Kidney (tissue), 14 donors: ENCODE data around the gene ABCD2. TPM values are rescaled to one million over a fixed set of nuclear protein-coding genes. Genes with fewer than 3 reads are reported as not detected.

Experiments
- DNase-seq, 5 donors: peaks; one replicate each; pipeline ENCODE4 v3.0.0-alpha.2; 2013 to 2020
- FAIRE-seq: peaks from 2 replicates; lab custom pipeline; 2012; peaks lifted over from hg19 to GRCh38; lab: Jason Lieb, UNC
- H3K27ac ChIP-seq, 2 donors: one replicate each; pipeline ENCODE4 v1.7.0; 2013; ENCODE audit warnings: low read depth in 2 of 2, low read length in 2 of 2, inconsistent platforms in 1 of 2
- H3K27me3 ChIP-seq: one replicate; pipeline ENCODE4 v1.7.1; 2013; ENCODE audit warnings: low read length, inconsistent platforms; ENCODE audit not compliant: control insufficient read depth, insufficient read depth
- H3K36me3 ChIP-seq, 3 donors: one replicate each; pipeline versions ENCODE4 v1.7.0 to v1.7.1; 2013; ENCODE audit warnings: low read length in 3 of 3, control low read depth in 1 of 3, inconsistent platforms in 1 of 3; ENCODE audit not compliant: insufficient read depth in 3 of 3, control insufficient read depth in 2 of 3
- H3K4me1 ChIP-seq, 3 donors: one replicate each; pipeline versions ENCODE4 v1.7.0 to v1.7.1; 2013; ENCODE audit warnings: low read length in 3 of 3, inconsistent platforms in 1 of 3, low read depth in 1 of 3; ENCODE audit not compliant: control insufficient read depth in 2 of 3, insufficient read depth in 2 of 3
- H3K4me3 ChIP-seq, 3 donors: one replicate each; pipeline versions ENCODE4 v1.7.0 to v1.8.1; 2013; ENCODE audit warnings: low read length in 3 of 3, control low read depth in 1 of 3, inconsistent platforms in 1 of 3
- H3K9ac ChIP-seq, 3 donors: one replicate each; pipeline versions ENCODE4 v1.7.0 to v1.7.1; 2013; ENCODE audit warnings: low read length in 3 of 3, control low read depth in 1 of 3, inconsistent platforms in 1 of 3
- H3K9me3 ChIP-seq, 3 donors: one replicate each; pipeline versions ENCODE4 v1.7.0 to v1.7.1; 2013; ENCODE audit warnings: low read length in 3 of 3, control low read depth in 1 of 3, inconsistent platforms in 1 of 3; ENCODE audit not compliant: control insufficient read depth in 2 of 3, insufficient read depth in 1 of 3
- CTCF ChIP-seq: IDR thresholded peaks from 3 replicates; pipeline ENCODE4 v1.5.1; 2012; ENCODE audit warnings: mild to moderate bottlenecking, moderate library complexity, borderline replicate concordance; ENCODE audit not compliant: insufficient read depth; ENCODE audit errors: extremely low read depth
- intact Hi-C: fragments of 100-400 bp; cut with DNase I; formaldehyde crosslinking; loops from one replicate; pipeline ENCODE4 v1.11.1; 2022
- polyA plus RNA-seq: library from polyadenylated mRNA; stranded (reverse); fragments of 350-450 nt; fragmentation: Illumina TruSeq; extraction: RNeasy Lipid Tissue Mini Kit (QIAGEN cat#74804); gene quantifications from one replicate; pipeline ENCODE4 v1.2.3, GENCODE V29; 2014; ENCODE audit warnings: low read depth, low replicate concordance; ENCODE audit not compliant: insufficient read depth
- total RNA-seq: library from RNA; stranded (reverse); fragmentation: NEBNext Ultra II Directional; extraction: Animal tissue kit (Norgen Biotek cat#: 25700); gene quantifications from one replicate; pipeline ENCODE4 v1.2.1, GENCODE V29; 2021
- donor health status: control.
- donor health status: control.
- donor health status: control.
- donor health status: control.
- donor health status: control.
- donor health status: DM: yes; HTN: yes; CAD: no.
- donor health status: Normal renal cell carcinoma (clear cell type).

Gene ABCD2
- total and polyA plus RNA-seq, 2 donors from 2014 or later, result 0.17 to 1.4 TPM

DNA sequence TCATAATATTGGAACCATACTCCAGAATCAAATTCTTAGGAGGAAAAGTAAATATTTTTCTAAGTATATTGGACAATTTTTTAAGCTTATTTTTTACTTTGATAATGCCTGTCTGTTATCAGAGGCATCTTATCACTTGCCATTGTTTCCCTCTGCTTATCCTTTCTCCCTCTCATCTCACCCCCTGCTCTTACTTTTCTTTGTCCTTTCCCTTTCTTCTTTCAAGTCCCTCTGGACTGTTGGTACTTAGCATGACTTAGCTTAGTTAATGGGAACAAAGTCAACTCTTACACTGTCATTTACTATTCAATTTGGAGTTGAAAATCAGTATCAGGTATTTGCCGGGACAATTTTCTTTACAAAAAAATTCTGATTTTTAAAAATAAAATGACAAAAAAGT lies 45.2 kb downstream of the ABCD2 start:
- Histone ChIP-seq H3K9me3 (no peaks in the 10 kb centered on the region), H3K27me3 (no peaks in the 10 kb centered on the region), H3K36me3 (no peaks in the 10 kb centered on the region), H3K27ac (no peak overlapping the region), H3K4me1 (no peaks in the 10 kb centered on the region), H3K9ac (no peak overlapping the region), H3K4me3 (no peak overlapping the region)
- no peak for FAIRE-seq
- TF ChIP-seq CTCF, result no peak
- intact Hi-C loops, result no loop called here
- no peak for DNase-seq

- DNase-seq, result no peak
- TF ChIP-seq CTCF, result no peak
- H3K27me3 ChIP-seq, result no peaks in the 10 kb centered on the region
- no peaks in the 10 kb centered on the region for H3K4me1 ChIP-seq
- no peaks in the 10 kb centered on the region for H3K36me3 ChIP-seq
- H3K9ac ChIP-seq, result no peak overlapping the region
- H3K27ac ChIP-seq, result no peak overlapping the region
- no peaks in the 10 kb centered on the region for H3K9me3 ChIP-seq
- FAIRE-seq, result no peak
- intact Hi-C loops, result no loop called here
- no peak overlapping the region for H3K4me3 ChIP-seq
Observed at GRCh38 chr12:39573971-39574370, 45.6 kb downstream of the ABCD2 start.

DNA sequence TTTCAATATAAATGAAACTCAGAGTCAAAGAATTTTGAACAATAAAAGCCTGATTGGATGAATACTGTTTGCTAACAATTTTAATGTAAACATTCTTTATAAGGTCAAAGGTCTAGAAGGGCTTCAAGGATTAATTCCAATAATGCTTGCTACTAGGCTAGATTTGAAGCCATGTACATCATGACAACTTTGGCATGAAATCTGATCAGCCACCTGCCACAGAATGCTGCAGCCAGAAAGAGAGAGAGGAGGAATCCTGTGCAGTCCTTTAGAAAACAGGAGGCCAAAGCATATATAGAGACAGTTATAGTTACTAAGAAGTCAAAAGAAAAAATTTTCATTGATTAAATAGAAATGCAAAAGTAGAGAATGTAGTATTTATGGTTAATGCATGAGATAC lies 47.1 kb downstream of the ABCD2 start:
- Histone ChIP-seq H3K27ac (no peak overlapping the region), H3K4me1 (no peaks in the 10 kb centered on the region), H3K9ac (no peak overlapping the region), H3K9me3 (no peaks in the 10 kb centered on the region), H3K36me3 (no peaks in the 10 kb centered on the region), H3K4me3 (no peak overlapping the region), H3K27me3 (no peaks in the 10 kb centered on the region)
- intact Hi-C loops, result no loop called here
- FAIRE-seq (no peak), DNase-seq (no peak)
- TF ChIP-seq CTCF, result no peak

GRCh38 chr12:39571351-39571750 lies 48.3 kb downstream of the ABCD2 start:
- H3K9me3 ChIP-seq, result no peaks in the 10 kb centered on the region
- no peak for TF ChIP-seq CTCF
- DNase-seq (no peak), FAIRE-seq (no peak)
- intact Hi-C loops, result no loop called here
- no peaks in the 10 kb centered on the region for H3K36me3 ChIP-seq
- H3K4me3 ChIP-seq, result no peak overlapping the region
- no peaks in the 10 kb centered on the region for H3K27me3 ChIP-seq
- H3K9ac ChIP-seq, result no peak overlapping the region
- no peaks in the 10 kb centered on the region for H3K4me1 ChIP-seq
- H3K27ac ChIP-seq, result no peak overlapping the region
